NCI-H2029 (cell line): Measurements from ENCODE around the gene ZNF462.

Experiments
- DNase-seq: peaks from one replicate; lab custom pipeline; 2025; lab: John Stamatoyannopoulos, UW

The ZNF462 gene

GRCh38 chr9:107060062-107060461 is 197.1 kb downstream of the ZNF462 start:
- DNase-seq = no peak
